ENCODE measurements around the gene PDIA4. TPM values are rescaled to one million over a fixed set of nuclear protein-coding genes. Genes with fewer than 3 reads are reported as not detected.
"Not testable (repeated sequence)": the region's sequence is repeated elsewhere in the genome, so short reads cannot be mapped to it uniquely, and the experiment has no call there.

Gene PDIA4
- polyA plus RNA-seq, 1 donor: 52.7 TPM

GRCh38 chr7:149003560-149004305 lies 24.6 kb downstream of the PDIA4 start:
- no peak for DNase-seq (ENCODE audit: low read depth)

GRCh38 chr7:149003018-149003417 lies 25.3 kb downstream of the PDIA4 start:
- DNase-seq (ENCODE audit: low read depth): no peak

DNA sequence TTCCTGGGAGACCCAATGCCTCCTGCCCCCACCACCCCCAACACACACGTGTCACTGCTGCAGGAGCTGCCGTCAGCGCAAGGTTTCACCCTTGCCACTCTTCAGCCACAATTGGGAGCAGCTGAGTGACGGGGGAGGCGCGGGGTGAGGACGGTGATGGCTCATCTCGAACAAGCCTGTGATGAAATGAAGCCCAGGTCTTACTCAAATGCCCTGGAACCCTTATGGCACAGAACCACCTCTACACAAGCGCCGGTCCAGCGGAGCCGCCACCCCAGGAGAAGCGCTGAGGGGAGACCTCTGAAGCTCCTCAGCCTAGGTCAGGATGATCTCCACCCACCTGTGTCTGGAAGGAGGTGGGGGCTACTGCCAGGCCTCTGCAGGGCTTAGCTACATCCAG lies 25.7 kb downstream of the PDIA4 start:
- DNase-seq (ENCODE audit: low read depth): no peak

- DNase-seq (ENCODE audit: low read depth): no peak
Measured at GRCh38 chr7:149001427-149002068, 26.8 kb downstream of the PDIA4 start.

DNA sequence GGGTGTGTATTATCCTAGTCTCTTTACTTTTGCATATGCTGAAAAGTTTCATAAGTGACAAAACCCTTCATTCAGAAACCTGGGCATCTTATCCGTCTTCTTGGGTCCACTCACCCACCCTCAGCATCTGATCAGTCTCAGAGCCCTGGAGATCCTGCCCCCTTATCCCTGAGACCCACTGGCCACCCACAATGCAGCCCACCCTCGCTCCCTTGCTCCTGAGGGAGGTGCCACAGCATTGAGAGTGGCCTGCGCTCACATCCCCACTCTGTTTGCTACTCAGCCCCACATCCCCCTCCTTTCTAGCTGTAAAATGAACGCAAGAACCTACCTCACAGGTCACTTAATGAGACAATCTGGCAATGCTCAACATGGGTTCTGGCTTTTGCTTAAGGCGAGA lies 27.3 kb downstream of the PDIA4 start:
- DNase-seq (ENCODE audit: low read depth): no peak

GRCh38 chr7:148999192-148999591 lies 29.1 kb downstream of the PDIA4 start:
- DNase-seq (ENCODE audit: low read depth): no peak

- DNase-seq (ENCODE audit: low read depth): no peak
Measured at GRCh38 chr7:148997497-148997896, 30.8 kb downstream of the PDIA4 start.

GRCh38 chr7:148994576-148994975 lies 33.7 kb downstream of the PDIA4 start:
- no peak for DNase-seq (ENCODE audit: low read depth)

GRCh38 chr7:148993193-148993592 lies 35.1 kb downstream of the PDIA4 start:
- no peak for DNase-seq (ENCODE audit: low read depth)

DNA sequence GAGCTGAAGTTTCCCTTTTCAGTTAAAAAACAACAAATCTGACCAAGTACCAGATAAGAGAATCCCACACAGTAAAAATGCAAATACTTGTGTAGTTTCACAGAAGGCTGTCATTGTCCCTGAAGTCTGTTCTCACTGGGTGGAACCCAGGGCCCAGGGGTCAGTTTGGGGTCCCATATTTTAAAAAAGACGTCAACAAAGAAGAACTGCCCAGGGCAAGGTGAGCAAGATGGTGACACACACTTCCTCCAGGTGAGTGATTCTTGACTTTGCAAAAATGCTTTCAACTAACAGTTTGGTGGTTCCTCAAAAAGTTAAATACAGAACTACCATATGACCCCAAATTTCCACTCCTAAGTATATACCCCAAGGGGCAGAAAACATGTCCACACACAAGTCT lies 36.8 kb downstream of the PDIA4 start:
- DNase-seq (ENCODE audit: low read depth): no peak

DNA sequence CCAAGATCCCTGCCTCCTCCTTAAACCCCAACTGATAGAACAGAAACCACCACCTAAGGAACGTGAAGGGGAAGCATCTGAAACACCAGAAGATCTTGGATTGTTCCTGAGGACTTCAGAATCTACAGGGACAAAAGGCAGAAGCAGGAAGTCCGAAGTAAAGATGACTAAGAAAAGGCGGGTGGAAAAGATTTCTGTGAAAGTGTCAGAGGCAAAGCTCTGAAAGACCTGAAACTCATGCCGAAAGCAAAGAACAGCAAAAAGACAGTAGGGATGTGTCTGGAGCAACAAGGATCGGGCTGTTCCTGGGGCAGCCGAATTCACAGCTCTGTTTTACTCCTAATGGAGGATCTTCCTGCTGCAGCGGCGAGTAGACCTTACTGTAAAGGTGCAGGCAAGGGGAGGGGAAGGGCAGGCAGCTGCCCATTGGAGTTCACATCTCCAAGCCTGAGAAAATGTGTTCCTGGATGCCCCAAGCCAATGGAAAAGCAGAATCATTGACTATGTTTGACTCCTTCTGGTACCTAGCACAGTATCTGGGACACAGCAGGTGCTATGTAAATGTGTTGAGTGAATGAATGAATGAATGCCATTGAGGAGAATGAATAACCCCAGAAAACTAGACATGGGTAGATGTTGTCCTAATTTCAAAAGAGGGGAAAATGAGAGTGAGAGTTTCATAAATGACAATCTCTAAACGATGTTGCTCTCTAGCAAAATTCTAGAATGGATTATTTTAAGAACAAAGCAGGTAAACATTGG lies 40.4 kb downstream of the PDIA4 start:
- DNase-seq (ENCODE audit: low read depth): no peak

GRCh38 chr7:148987010-148987750 lies 41.1 kb downstream of the PDIA4 start:
- no peak for DNase-seq (ENCODE audit: low read depth)

DNA sequence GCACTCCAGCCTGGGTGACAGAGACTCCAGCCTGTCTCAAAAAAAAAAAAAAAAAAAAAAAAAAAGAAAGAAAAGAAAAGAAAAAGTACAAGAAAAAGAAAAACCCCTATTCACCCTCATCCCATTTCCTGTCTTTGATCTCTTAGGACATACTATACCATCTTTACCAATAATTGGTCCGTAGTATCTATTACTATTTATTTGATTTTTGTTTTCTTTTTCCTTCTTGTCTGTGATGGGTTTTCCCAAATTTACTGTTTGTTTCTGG lies 41.6 kb downstream of the PDIA4 start:
- DNase-seq (ENCODE audit: low read depth): no peak

GRCh38 chr7:148983200-148984146 lies 44.8 kb downstream of the PDIA4 start:
- no peak for DNase-seq (ENCODE audit: low read depth)

DNA sequence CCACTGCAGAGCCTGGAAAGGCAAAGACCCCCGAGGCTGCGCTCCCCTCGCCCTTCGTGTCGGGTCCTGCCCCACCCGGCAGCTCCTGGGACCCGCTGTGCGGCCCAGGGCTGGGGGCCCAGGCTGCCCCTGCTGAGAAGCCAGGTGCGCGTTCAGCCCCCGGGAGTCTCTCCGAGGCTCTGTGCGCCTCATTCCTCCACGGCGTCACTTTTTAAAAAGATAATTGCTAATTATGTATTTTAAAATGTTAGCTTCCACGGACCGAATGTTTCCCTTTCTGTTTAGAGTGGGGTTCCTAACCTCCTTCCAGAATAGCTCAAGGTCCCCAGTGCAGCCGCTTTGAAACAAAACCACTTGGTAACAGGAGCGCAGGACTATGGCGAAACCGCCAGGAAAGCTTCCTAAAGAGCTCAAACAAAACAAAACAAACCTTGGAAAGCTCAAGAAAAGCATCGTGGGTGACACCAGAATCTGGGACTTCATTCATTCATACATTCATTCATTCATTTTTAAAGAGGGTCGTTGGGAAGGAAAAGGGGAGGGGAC lies 45.6 kb downstream of the PDIA4 start:
- DNase-seq (ENCODE audit: low read depth): no peak

GRCh38 chr7:148979827-148980226 lies 48.5 kb downstream of the PDIA4 start:
- no peak for DNase-seq (ENCODE audit: low read depth)

DNA sequence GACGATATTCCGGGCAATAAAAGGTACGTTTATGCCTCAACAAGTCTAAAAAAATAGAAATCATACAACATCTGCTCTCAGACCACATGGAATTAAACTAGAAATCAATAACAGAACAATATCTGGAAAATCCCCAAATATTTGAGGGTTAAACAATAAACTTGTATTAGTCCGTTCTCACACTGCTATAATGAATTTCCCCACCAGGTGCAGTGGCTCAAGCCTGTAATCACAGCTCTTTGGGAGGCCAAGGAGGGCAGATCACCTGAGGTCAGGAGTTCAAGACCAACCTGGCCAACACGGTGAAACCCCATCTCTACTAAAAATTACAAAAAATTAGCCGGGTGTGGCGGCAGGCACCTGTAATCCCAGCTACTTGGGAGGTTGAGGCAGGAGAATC lies 49.2 kb downstream of the PDIA4 start:
- DNase-seq (ENCODE audit: low read depth): not testable (repeated sequence)

GRCh38 chr7:148978091-148978490 lies 50.2 kb downstream of the PDIA4 start:
- DNase-seq (ENCODE audit: low read depth): no peak

DNA sequence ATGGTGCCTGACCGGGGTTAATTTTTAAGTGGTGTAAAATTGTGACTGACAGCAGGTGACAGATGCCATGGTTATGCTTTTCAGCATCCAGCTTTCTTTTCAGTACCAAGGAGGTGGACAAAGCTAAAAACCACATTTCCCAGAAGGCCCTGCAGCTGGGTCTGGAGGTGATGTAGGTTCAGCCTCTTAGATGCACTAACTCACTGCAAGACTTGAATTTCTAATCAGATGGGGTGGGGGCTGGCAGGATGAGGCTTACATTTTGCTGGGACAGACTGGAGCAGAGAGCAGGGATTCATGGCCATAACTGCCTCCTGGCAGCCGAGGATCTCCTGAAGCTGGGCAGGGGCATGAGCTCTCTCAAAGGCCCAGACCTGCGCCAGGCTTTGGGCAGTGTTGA lies 52.4 kb downstream of the PDIA4 start:
- DNase-seq (ENCODE audit: low read depth): no peak

DNA sequence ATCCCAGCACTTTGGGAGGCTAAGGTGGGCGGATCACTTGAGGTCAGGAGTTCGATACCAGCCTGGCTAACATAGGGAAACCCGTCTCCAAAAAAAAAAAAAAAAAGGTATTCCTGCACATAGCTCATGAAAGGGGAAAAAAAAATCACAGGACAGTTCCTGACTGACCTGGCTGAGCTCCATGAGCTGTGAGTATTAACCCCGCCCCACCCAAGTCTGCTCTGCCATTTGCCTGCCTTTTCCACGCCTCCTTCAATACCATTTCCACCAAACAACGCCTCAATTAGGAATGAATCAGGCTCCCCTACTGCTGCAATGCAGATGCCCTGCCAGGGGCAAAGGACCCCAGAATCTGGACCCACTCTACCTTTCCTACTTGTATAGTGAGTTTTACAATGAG lies 55.0 kb downstream of the PDIA4 start:
- DNase-seq (ENCODE audit: low read depth): no peak

GRCh38 chr7:148972375-148972774 lies 55.9 kb downstream of the PDIA4 start:
- no peak for DNase-seq (ENCODE audit: low read depth)

All from forelimb muscle (tissue), 1 donor.